Measurements from ENCODE around the gene MAP3K12. TPM values are rescaled to one million over a fixed set of nuclear protein-coding genes. Genes with fewer than 3 reads are reported as not detected.
"Not testable (repeated sequence)": the region's sequence is repeated elsewhere in the genome, so short reads cannot be mapped to it uniquely, and the experiment has no call there.

Gene MAP3K12
- polyA plus RNA-seq, 3 donors = 4.6 to 23.1 (median 8.6) TPM

DNA sequence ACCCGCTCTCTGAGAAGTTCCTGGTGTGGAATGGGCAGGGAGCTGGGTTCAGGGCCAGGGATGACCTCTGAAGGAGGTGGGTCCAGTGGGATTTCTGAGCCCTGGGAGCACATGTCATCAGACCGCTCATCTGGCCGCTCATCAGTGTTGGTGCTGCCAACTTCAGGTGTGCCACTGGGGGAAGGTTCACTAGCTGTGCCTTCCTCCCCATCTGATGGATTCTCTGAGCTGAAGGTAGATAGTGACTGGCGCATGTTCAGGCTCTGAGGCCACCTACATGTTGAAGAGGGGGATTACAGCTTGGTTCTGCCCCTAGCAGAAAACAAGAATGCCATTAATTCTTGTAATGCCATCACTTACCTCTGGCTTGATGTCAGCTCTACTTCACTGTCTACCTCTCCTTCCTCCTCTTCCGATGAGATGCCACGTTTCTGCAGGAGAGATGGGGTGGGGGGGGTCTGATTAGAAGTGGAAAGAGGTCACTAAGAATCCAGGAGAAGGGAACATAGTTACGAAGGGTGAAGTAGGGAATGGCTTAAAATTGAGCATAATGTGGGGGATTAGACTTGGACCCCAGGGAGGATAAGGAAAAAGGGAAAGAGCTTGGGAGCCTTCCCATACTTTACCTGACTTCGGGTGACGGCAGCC is 17.2 kb downstream of the MAP3K12 start:
- no peak overlapping the region for H3K27ac ChIP-seq (ENCODE audit: low read depth, low read length)
- 74 to 86% (median 79%) methylated on average over 9 of the region's 9 CpGs for WGBS, 3 donors

GRCh38 chr12:53481458-53481857 is 17.8 kb downstream of the MAP3K12 start:
- H3K27ac ChIP-seq (ENCODE audit: low read depth, low read length) = not testable (repeated sequence)
- WGBS, 3 donors = 58 to 73% (median 71%) methylated on average over 6 of the region's 6 CpGs

DNA sequence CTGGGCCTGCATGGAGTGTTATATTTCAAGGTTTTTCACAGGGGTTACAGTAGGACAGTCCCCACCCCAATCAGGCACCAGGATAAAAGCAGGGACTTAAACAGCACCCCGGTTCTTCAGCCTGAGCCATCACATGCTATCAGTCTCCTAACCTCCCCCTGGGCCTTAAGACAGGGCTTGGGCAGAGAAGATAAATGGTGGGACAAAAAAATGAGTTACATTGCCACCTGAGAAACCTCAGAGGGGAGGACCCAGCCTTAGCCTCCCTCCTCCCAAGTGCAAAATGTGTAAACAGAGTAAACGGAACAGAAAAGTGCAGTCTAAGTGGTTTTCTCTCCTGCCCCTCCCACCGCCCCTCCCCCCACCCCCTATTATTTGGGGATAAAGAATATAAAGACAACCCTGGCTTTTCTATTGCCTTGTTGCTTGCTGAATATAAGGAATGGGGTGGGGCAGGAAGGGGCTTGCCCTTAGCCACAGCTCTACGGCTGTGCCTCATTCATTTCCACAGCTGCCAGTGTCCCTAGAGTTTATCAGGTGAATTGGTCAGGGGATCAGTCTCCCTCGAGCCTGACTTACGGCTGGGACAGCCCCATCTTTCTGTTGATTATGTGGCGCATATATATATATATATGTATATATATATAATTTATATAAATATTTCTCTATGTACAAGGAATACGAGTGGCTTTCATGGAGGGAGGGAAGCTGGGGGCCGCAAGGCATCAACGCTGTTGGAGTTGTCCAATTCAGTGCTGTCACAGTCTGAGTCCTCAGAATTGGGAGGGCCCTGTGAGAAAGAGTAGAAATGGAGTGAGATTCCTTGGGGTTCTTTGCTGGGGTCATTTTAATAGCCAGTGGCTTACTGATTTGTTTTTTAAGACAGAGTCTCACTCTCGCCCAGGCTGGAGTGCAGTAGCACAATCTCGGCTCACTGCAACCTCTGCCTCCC is 18.5 kb downstream of the MAP3K12 start:
- H3K27ac ChIP-seq (ENCODE audit: low read depth, low read length) = no peak overlapping the region

DNA sequence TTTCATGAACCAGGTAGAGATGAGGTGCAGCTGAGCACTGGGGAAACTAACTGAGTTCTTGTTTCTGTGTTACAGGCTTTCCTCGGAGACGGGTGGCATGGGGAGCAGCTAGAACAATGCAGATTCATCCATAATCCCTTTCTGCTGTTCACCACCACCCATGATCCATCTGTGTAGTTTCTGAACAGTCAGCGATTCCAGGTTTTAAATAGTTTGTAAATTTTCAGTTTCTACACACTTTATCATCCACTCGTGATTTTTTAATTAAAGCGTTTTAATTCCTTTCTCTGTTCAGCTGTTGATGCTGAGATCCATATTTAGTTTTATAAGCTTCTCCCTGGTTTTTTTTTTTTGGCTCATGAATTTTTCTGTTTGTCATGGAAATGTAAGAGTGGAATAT is 19.9 kb downstream of the MAP3K12 start:
- H3K27ac ChIP-seq (ENCODE audit: low read depth, low read length) = no peak overlapping the region
- WGBS, 3 donors = 81 to 87% (median 84%) methylated on average over 5 of the region's 5 CpGs

More for the DNA sequence above, 18.5 kb downstream of the MAP3K12 start:
- 69 to 73% (median 73%) methylated on average over 12 of the region's 12 CpGs for WGBS, 3 donors

- WGBS, 3 donors = 42 to 53% (median 43%) methylated on average over 1 of the region's 1 CpG
- H3K27ac ChIP-seq (ENCODE audit: low read depth, low read length) = no peak overlapping the region
Measured at GRCh38 chr12:53478865-53479264, 20.4 kb downstream of the MAP3K12 start.

- no peak overlapping the region for H3K27ac ChIP-seq (ENCODE audit: low read depth, low read length)
- 67 to 70% (median 70%) methylated on average over 2 of the region's 2 CpGs for WGBS, 3 donors
Measured at GRCh38 chr12:53476769-53477209, 22.5 kb downstream of the MAP3K12 start.

GRCh38 chr12:53474819-53475218 is 24.4 kb downstream of the MAP3K12 start:
- 66 to 72% (median 71%) methylated on average over 13 of the region's 13 CpGs for WGBS, 3 donors
- H3K27ac ChIP-seq (ENCODE audit: low read depth, low read length) = no peak overlapping the region

DNA sequence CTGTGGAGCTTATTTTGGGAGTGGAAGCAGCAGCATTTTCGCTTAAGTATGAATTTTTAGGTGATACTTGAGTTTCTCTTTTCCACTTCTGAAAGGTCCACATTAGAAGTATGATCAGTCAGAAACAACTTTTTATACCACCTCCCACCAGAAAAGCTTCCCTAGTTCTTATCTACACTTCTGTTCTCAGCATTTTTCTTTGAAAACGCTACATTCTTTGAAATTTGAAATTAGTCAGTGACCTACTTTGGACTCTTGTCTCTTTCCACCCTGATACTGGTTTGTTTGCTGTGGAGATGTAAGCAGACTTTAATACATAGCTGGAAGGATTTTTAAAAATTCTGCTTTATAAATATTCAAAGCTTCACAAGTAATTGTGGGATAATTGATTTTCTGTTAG is 25.2 kb downstream of the MAP3K12 start:
- H3K27ac ChIP-seq (ENCODE audit: low read depth, low read length) = no peak overlapping the region
- 62 to 71% (median 64%) methylated on average over 2 of the region's 2 CpGs for WGBS, 3 donors

DNA sequence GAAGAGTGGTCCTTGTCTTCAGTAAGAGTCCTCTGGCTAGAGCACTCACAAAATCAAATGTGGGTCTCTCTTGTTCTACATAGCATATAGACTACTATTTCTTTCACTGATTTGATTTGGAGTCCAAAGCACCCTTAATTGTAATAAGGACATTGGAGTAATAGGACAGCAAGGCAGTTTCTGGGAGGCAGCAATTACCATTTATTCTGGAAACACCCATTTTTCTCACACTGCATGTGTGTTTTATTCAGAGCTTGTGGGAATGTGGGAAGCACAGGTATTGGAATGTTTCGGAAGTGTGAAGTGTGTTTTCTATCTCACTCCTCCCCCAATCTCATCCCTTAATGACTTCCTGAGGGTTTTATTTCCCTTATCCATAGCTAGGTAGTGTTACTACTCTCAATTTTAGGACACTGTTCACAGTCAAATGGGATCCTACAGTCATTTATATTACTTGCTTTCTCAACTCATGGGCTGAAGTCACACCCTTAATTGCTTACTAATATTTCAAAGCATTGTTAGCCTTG is 27.1 kb downstream of the MAP3K12 start:
- H3K27ac ChIP-seq (ENCODE audit: low read depth, low read length) = no peak overlapping the region
- WGBS, 3 donors = 77 to 89% (median 81%) methylated on average over 1 of the region's 1 CpG

DNA sequence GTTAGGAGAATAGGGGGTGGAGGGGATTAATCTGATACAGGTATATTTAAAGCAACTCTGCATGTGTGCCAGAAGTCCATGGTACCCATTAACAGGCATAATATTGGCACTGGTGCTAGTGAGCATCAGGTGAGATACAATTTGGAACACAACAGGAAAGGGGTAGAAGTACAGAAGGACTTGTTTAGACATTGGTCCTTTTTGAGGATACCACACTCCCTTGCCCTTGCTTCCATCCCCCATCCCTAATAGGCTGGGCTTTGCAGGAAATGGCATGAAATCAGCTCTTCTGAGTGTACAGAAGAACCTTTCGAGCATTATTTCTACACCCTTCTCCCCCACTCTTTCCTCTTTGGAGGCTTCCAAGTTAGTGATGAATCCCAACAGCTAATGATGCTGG is 31.0 kb downstream of the MAP3K12 start:
- no peak overlapping the region for H3K27ac ChIP-seq (ENCODE audit: low read depth, low read length)
- WGBS, 3 donors = 45 to 80% (median 63%) methylated on average over 1 of the region's 1 CpG

DNA sequence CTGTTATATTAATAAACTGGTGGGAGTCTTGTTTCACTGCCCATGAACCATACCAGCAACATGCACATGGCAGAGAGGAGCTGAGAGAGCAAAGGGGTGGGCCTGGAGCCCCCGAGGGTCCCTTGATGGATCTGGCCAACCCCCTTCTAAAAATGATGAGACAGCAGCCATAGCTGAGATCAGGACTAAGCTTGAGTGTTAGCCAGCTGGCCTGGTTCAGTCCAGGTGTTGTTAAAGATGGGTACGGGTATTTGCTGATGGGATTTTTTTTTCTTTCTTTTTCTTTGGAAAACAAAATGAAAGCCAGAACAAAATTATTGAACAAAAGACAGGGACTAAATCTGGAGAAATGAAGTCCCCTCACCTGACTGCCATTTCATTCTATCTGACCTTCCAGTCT is 31.4 kb downstream of the MAP3K12 start:
- 56 to 83% (median 80%) methylated on average over 2 of the region's 2 CpGs for WGBS, 3 donors
- H3K27ac ChIP-seq (ENCODE audit: low read depth, low read length) = no peak overlapping the region

DNA sequence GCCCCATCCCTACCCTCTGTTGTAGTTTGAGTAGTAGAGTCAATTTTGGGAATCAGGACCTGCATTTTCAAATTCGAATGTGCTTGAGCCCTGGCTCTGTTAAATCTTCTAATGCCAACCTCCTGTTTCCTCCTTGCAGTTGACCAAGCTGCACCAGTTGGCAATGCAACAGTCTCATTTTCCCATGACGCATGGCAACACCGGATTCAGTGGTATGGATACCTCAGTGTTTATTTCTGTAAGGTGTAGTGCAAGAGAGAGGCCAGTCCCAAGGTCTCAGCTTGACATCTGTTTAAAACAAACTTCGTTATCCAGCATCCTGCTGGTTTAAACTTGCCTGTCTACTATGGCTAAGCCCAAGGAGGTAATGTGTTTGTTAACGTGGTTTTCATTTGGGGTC is 32.2 kb downstream of the MAP3K12 start:
- WGBS, 3 donors = 60 to 78% (median 67%) methylated on average over 5 of the region's 5 CpGs
- H3K27ac ChIP-seq (ENCODE audit: low read depth, low read length) = no peak overlapping the region

DNA sequence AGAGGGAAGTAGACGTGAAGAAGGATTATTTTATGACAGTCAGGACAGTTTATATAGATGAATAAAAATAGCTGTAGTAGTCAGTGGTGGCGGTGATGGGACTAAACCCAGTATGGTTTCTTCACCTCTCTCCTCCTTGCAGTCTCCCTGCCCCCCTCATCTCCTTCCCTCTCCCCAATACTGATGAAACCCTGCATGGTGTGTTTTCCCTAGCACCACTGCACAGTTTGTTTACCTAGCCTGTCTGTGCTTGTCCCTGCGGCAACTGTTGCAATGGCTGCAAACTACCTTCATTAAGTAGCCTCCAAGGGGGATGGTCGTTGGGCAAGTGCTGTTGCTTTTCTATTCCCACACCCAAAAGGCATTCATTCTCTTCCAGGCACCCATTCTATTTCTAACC is 32.6 kb downstream of the MAP3K12 start:
- 72 to 82% (median 73%) methylated on average over 4 of the region's 4 CpGs for WGBS, 3 donors
- H3K27ac ChIP-seq (ENCODE audit: low read depth, low read length) = no peak overlapping the region

DNA sequence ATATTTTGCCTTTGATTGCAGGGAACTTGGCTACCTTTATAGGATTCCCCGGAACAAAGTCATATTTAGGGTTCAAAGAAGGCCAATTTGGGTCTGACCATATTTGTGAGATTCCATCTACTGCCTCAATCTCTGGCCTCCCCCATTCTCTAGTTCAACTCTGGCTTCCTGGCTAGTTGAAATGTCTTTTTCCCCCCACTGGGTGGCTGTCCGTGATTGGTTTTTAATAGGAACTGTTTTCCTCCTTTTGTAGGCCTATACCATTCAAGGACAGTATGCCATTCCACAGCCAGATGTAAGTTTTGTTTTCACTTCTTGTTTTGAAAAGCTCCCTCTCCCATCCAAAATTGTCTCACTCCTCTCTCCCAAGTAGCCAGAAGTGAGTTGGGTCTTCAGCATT is 33.6 kb downstream of the MAP3K12 start:
- H3K27ac ChIP-seq (ENCODE audit: low read depth, low read length) = no peak overlapping the region
- 53 to 75% (median 66%) methylated on average over 2 of the region's 2 CpGs for WGBS, 3 donors

DNA sequence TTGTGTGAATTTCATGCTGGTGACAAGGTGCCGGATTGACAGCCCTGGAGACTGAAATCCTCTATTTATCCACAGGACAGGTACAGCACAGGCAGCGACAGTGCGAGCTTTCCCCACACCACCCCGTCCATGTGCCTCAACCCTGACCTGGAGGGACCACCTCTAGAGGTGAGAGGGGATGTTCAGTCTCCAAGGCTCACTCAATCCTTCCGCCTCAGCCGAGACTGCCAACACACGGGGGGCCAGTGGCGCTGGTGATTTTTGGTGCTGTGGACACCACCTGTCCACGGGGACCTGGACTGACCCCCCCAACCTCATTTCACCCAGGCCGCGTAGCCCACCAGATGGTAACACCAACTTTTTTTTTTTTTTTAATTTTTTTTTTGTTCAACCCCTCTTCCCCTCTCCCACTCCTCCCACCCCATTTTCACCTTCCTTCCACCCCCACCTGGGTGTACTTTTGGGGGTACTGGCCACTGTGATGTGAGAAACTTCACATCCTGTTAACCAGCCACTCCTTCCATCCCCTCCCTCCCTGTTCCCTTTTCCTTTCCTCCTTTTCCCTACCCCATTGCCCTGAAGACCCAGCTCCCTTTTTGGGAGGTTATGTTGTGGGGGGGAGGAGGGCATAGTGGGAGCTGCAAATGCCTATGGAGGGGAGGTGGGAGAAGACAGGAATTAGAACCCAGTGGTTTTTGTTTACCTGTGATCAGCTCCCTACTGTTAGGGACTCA is 34.4 kb downstream of the MAP3K12 start:
- no peak overlapping the region for H3K27ac ChIP-seq (ENCODE audit: low read depth, low read length)
- 92 to 94% (median 94%) methylated on average over 11 of the region's 11 CpGs for WGBS, 3 donors

DNA sequence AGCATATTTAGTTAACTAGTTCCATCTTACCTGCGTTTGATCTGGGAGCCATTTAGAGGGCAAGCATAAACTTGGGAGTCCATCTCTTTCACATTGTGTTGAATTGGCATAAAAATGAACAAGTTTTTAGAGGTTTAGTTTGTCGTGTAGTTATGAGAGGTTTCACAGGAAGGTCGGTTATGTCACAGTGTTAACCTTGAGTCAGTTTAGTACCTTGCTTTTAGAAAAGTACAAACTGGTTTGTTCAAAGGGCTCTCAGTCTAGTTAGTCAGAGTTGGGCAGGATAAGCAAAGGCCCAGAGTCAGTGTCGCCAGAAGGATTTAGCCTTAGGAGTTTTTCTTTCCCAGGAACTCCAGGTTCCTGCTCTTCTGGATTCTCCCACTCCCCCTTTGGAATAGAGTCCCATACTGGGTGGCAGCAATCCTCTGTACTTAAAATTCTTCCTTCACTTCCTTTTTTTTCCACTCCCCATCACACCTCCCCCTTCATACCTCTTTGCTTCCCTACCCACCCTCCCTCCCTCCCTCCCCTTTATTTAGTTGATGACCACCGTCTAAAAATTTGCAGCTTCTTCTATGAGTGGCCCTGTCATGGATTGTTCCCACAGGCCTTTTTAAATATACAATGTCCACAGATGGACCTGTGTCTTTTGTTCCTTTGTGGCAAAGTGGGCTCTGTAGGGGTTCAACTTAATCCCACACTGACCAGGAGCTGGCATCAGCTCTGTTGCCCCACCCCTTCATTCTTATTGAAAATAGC is 35.3 kb downstream of the MAP3K12 start:
- WGBS, 3 donors = 48 to 66% (median 63%) methylated on average over 5 of the region's 5 CpGs
- no peak overlapping the region for H3K27ac ChIP-seq (ENCODE audit: low read depth, low read length)

- no peak overlapping the region for H3K27ac ChIP-seq (ENCODE audit: low read depth, low read length)
- 62 to 82% (median 68%) methylated on average over 3 of the region's 3 CpGs for WGBS, 3 donors
Measured at GRCh38 chr12:53462935-53463334, 36.3 kb downstream of the MAP3K12 start.

DNA sequence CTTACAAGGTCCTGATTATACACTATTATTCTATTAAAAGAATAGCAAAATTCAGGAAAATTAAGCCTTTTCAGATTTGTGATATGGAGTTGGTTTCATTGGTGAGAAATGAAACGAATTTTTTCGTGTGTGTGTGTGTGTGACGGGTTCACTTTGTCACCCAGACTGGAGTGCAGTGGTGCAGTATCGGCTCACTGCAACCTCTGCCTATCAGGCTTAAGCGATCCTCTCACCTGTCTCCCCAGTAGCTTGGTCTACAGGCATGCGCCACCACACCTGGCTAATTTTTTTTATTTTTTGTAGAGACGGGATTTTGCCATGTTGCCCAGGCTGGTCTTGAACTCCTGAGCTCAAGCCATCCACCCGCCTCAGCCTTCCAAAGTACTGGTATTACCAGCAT is 37.7 kb downstream of the MAP3K12 start:
- no peak overlapping the region for H3K27ac ChIP-seq (ENCODE audit: low read depth, low read length)
- WGBS, 3 donors = 84 to 89% (median 84%) methylated on average over 8 of the region's 8 CpGs
